Right renal pelvis (tissue), 4 donors: Measurements from ENCODE around the gene C17orf75. TPM values are rescaled to one million over a fixed set of nuclear protein-coding genes. Genes with fewer than 3 reads are reported as not detected.

Source experiments
- DNase-seq, 4 donors: peaks; one replicate each; pipeline ENCODE4 v3.0.0-alpha.2; 2013; ENCODE audit warnings: low read depth in 4 of 4, low spot score in 3 of 4, missing footprints in 1 of 4
- polyA plus RNA-seq, 4 donors: library from polyadenylated mRNA; unstranded; fragments of 120-200 nt; gene quantifications; one replicate each; pipeline ENCODE4 v1.2.1, GENCODE V29; 2013; ENCODE audit not compliant: insufficient read length in 4 of 4

C17orf75 gene
- polyA plus RNA-seq, 4 donors = 43.0 to 45.3 (median 44.3) TPM

GRCh38 chr17:32311028-32311536, 30.9 kb downstream of the C17orf75 start:
- no peak for DNase-seq

- no peak for DNase-seq
These were observed 34.3 kb downstream of the C17orf75 start for GRCh38 chr17:32307658-32308057.

- DNase-seq = no peak
These were observed 36.9 kb downstream of the C17orf75 start for GRCh38 chr17:32305049-32305448.

GRCh38 chr17:32303781-32304288, 38.1 kb downstream of the C17orf75 start:
- DNase-seq = no peak

GRCh38 chr17:32302860-32303649, 38.9 kb downstream of the C17orf75 start:
- DNase-seq = no peak

GRCh38 chr17:32302037-32302436, 39.9 kb downstream of the C17orf75 start:
- no peak for DNase-seq

- no peak for DNase-seq
These were observed 42.3 kb downstream of the C17orf75 start for GRCh38 chr17:32299580-32300164.

GRCh38 chr17:32298721-32299579, 43.0 kb downstream of the C17orf75 start:
- no peak for DNase-seq

- DNase-seq = no peak
These were observed 43.7 kb downstream of the C17orf75 start for GRCh38 chr17:32298298-32298697.

GRCh38 chr17:32297860-32298259, 44.1 kb downstream of the C17orf75 start:
- DNase-seq = no peak

- DNase-seq = no peak
These were observed 44.5 kb downstream of the C17orf75 start for GRCh38 chr17:32297424-32297823.

GRCh38 chr17:32292094-32292493, 49.9 kb downstream of the C17orf75 start:
- no peak for DNase-seq

GRCh38 chr17:32289471-32290070, 52.4 kb downstream of the C17orf75 start:
- DNase-seq = no peak

- no peak for DNase-seq
These were observed 53.4 kb downstream of the C17orf75 start for GRCh38 chr17:32288615-32289014.

- DNase-seq = no peak
These were observed 54.0 kb downstream of the C17orf75 start for GRCh38 chr17:32287804-32288511.

GRCh38 chr17:32286518-32286900, 55.5 kb downstream of the C17orf75 start:
- no peak for DNase-seq

GRCh38 chr17:32285746-32286517, 56.0 kb downstream of the C17orf75 start:
- no peak for DNase-seq

GRCh38 chr17:32285306-32285705, 56.7 kb downstream of the C17orf75 start:
- DNase-seq = no peak

- DNase-seq = no peak
These were observed 58.2 kb downstream of the C17orf75 start for GRCh38 chr17:32283745-32284201.
